HCT116 (cell line): ENCODE measurements around the gene RASL10A.

Source experiments
- CTCF ChIP-seq, 3 experiments: fragments of 200-600 bp in 1 of 3; sonication (generic) in 1 of 3; IDR thresholded peaks in 2 of 3; conservative IDR thresholded peaks in 1 of 3; 2 replicates each; pipeline ENCODE4 v1.5.1; 2012 to 2017; ENCODE audit warnings: low read depth in 2 of 3, low read length in 2 of 3, antibody characterized with exemption in 1 of 3, borderline replicate concordance in 1 of 3, control low read depth in 1 of 3, mild to moderate bottlenecking in 1 of 3, mixed read lengths in 1 of 3, mixed run types in 1 of 3, moderate library complexity in 1 of 3; ENCODE audit not compliant: insufficient read depth in 1 of 3
- EGR1 ChIP-seq: IDR thresholded peaks from 2 replicates; pipeline ENCODE4 v1.6.1; 2012; ENCODE audit warnings: low read depth
- EZH2 ChIP-seq: fragments of 200-600 bp; sonication (generic); IDR thresholded peaks from 2 replicates; pipeline ENCODE4 v1.6.1; 2017; ENCODE audit warnings: antibody characterized with exemption, mixed run types
- EZH2phosphoT487 ChIP-seq: fragments of 200-600 bp; IDR thresholded peaks from 2 replicates; pipeline ENCODE4 v1.6.1; 2018; ENCODE audit warnings: antibody characterized with exemption, borderline replicate concordance
- JUND ChIP-seq: IDR thresholded peaks from 2 replicates; pipeline ENCODE4 v1.6.1; 2012
- POLR2A ChIP-seq: IDR thresholded peaks from 2 replicates; pipeline ENCODE4 v1.7.0; 2011; ENCODE audit warnings: borderline replicate concordance; ENCODE audit not compliant: insufficient read depth, insufficient read length; ENCODE audit errors: extremely low read depth
- POLR2AphosphoS5 ChIP-seq: IDR thresholded peaks from 2 replicates; pipeline ENCODE4 v1.6.1; 2011; ENCODE audit warnings: mild to moderate bottlenecking, low read depth, low read length, moderate library complexity
- RAD21 ChIP-seq: IDR thresholded peaks from 2 replicates; pipeline ENCODE4 v1.6.1; 2012; ENCODE audit warnings: low read depth, mild to moderate bottlenecking
- REST ChIP-seq: IDR thresholded peaks from 2 replicates; pipeline ENCODE4 v1.6.1; 2012; ENCODE audit warnings: low read depth
- SP1 ChIP-seq: IDR thresholded peaks from 2 replicates; pipeline ENCODE4 v1.6.1; 2012; ENCODE audit warnings: low read depth
- YY1 ChIP-seq: IDR thresholded peaks from 2 replicates; pipeline ENCODE4 v1.6.1; 2011; ENCODE audit warnings: low read length, low read depth, moderate library complexity, mild to moderate bottlenecking; ENCODE audit not compliant: insufficient replicate concordance; ENCODE audit errors: extremely low read depth

- TF ChIP-seq CTCF (IDR thresholded peaks at IDR 0.05 in 2 of 3, conservative IDR thresholded peaks at IDR 0.05 in 1 of 3; ENCODE audit: borderline replicate concordance in 1 of 3, insufficient read depth in 1 of 3, low read depth in 2 of 3, low read length in 2 of 3): no peak
- no peak for TF ChIP-seq POLR2A
- TF ChIP-seq YY1: no peak
- no peak for TF ChIP-seq EGR1
- TF ChIP-seq POLR2AphosphoS5: no peak
- no peak for TF ChIP-seq SP1
- no peak for TF ChIP-seq JUND
- no peak for TF ChIP-seq EZH2phosphoT487
- no peak for TF ChIP-seq EZH2
- TF ChIP-seq RAD21: no peak
- TF ChIP-seq REST: no peak
These were observed 37.6 kb downstream of the RASL10A start for GRCh38 chr22:29277927-29278326.
